Renal pelvis (tissue), 4 donors: ENCODE data around the gene AP5S1. TPM values are rescaled to one million over a fixed set of nuclear protein-coding genes. Genes with fewer than 3 reads are reported as not detected.
"Not testable (repeated sequence)": the region's sequence is repeated elsewhere in the genome, so short reads cannot be mapped to it uniquely, and the experiment has no call there.

Experiments used
- DNase-seq: peaks from one replicate; pipeline ENCODE4 v3.0.0-alpha.2; 2013
- polyA plus RNA-seq, 3 donors: library from polyadenylated mRNA; unstranded; fragments of 120-200 nt; gene quantifications; one replicate each; pipeline ENCODE4 v1.2.1, GENCODE V29; 2013; ENCODE audit not compliant: insufficient read length in 3 of 3

AP5S1 gene
- polyA plus RNA-seq, 3 donors: 9.8 to 12.5 (median 12.4) TPM

DNA sequence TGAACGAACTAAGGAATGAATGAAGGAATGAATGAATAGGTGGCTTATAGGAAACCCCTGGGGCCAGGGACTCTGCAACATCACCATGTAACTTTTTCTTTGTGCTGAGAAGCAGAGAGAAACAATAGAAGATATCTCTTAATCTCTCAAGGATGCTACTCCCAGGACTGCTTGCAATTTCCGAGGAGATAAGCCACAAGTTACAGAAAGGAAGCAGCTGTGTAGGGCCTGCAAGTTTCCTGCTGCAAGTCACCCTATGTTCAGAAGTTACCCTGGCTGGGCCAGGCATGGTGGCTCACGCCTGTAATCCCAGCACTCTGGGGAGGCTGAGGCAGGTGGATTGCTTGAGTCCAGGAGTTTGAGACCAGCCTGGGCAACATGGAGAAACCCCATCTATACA, 19.0 kb downstream of the AP5S1 start:
- no peak for DNase-seq

DNA sequence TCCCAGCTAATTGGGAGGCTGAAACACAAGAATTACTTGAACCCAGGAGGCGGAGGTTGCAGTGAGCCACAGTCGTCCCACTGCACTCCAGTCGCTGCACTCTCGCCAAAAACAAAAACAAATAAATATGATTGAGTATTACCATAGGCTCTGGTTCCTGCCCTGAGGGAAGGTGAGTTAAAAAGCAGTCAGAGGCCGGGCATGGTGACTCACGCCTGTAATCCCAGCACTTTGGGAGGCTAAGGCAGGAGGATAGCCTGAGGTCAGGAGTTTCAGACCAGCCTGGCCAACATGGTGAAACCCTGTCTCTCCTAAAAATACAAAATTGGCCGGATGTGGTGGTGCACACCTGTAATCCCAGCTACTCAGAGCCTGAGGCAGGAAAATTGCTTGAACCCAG, 19.9 kb downstream of the AP5S1 start:
- DNase-seq: not testable (repeated sequence)

DNA sequence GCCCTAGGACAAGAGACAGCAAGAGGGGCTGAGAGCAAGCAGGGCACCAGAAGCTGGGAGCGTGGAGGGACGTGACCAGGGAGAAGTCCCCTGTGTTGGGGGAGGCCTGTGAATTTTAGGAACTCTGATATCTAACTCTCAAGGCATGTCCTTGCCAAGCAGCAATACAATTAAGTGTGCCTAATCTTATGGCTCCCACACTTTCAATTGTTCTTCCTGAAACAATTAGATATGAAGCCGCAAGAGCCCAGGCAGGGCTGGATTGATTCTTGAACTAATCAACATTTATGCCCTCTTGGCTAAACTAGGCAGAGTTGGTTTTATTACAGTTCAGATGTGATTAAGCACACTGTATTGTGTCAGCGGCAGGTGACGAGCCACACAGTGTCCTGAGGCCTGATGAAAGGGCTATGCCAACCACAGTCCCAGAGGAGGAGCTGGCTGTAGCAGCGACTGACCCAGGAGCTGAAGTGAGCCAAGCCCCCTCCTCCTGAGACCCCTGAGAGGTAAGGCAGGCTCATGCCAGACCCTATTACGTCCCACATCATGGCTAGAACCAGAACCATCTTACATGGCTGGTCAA, 22.1 kb downstream of the AP5S1 start:
- DNase-seq: no peak

DNA sequence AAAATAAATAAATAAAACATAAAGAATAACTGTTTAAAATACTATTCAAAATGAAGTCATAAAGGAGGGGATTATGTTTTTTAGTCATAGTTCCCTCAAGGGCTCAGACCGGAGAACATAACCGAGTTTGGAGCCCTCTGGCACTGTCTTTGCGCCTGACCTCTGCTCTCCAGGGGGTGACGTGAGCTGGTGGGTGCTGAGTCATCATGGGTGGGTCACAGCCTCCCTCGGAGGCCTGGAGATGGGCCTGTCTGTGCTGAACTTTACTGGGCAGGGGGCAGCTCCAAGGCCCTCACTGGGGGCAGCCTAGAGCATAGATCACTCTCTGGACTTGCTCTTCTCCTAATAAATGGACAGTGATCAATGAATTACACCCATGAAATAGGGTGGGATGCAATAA, 23.1 kb downstream of the AP5S1 start:
- DNase-seq: no peak

DNA sequence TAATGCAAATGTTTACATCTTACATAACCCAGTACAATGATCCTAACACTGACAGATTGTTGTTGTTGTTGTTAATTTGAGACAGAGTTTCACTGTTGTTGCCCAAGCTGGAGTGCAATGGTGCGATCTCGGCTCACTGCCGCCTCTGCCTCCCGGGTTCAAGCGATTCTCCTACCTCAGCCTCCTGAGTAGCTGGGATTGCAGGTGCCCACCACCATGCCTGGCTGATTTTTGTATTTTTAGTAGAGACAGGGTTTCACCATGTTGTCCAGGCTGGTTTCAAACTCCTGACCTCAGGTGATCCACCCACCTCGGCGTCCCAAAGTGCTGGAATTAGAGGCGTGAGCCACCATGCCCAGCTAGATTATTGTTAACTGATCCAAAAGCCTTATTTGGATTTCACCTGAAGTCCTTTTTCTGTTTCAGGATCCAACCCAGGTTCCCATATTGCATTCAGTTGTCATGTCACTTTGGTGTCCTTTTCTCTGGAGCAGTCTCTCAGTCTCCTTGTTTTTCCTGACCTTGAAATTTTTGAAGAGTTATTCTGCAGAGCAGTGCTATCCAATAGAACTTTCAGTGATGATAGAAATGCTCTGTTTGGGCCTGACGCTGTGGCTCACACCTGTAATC, 23.8 kb downstream of the AP5S1 start:
- not testable (repeated sequence) for DNase-seq

DNA sequence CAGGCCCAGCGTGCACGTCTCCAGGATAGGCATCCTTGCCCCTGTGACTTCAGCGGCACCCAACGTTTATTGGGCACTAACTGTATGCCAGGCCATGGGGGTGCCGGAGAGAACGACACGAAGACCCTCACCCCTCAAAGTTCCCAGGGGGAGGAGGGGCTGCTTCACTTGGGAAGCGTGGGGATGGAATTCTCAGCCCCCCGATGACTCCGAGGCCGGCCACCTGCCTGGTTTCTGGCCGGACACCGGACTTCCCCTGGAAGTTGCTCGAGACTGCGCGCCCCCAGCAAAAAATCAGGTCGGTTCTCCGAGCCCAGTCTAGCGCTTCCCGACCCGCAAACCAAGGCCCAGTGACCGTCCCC, 26.0 kb downstream of the AP5S1 start:
- peak; percentile 29 for DNase-seq

DNA sequence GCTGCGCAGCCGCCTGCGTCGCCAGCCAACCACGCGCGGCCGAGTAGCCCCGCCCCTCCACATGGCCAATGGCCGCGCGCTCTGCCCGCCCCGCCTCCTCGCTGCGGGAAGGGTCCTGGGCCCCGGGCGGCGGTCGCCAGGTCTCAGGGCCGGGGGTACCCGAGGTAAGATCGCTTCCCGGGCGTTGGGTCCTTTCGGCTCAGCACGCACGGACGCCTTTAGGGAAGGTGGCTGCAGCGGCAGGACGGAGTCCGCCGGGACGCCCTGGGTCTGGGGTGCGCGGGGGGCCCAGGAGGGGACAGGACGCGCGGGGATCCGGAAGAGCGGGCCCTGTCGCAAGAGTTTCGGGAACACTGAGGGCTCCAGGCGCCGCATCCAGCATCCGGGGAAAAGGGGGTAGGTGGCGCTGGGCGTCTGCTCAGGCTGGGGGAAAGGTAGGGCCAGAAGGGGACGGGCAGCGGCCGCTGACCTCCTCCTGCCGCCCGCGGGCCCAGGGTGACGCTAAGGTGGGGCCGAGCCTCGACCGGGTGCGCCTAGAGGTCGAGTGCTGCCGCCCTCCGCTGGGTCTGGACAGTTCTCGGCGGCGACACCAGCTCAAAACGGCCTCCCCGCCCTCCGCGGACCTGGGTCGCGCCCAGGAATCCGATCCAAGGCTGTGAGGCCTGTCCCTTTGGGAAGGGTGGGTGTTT, 26.5 kb downstream of the AP5S1 start, which contains the start of gene MAVS:
MAVS (plus strand) TSS at position 95 of the 689 bp plus-strand sequence. CDS start 7,791 bp downstream, outside the sequence.
- peak; percentile 88 for DNase-seq

DNA sequence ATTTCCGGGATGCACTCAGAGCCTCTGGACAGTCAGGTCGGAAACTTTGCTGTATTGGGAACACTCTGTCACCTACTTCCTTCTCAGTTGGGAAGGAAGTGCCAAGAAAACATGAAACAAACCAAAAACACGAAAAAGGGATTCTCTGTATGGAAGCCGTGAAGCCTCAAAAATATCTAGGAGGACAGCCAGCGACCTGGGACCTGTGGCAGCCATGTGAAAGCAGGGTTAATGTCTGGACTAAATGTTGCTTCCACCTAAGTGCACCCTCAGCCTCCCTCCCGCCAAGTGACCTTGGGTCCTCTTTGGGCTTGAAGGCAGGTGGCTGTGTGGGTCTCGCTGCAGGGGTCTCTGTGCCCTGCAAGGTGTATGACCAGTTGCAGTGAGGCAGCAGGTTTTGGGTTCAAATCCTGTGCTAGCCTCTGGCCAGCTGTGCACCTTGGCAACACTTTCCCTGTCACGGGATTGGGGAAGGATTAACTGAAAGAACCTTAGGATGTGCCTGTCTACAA, 27.1 kb downstream of the AP5S1 start:
- no peak for DNase-seq

DNA sequence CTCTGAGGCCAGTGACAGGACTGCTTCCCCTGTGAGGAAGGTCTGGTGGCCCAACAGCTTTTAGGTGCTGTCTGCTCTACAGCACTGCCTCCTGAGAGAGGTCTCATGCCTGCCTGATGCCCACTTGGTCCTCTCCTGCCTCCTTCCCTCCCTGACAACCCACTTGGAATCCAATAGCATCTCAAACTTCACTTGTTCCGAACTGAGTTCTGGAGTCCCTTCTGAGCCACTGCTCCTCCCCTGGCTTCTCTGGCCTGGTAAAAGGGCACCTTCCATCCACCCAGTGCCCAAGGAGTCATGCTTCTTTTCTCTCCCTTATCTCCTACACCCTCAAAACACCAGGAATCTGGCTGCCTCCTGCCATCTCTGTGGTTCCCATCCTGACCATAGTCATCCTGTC, 28.2 kb downstream of the AP5S1 start:
- DNase-seq: no peak

DNA sequence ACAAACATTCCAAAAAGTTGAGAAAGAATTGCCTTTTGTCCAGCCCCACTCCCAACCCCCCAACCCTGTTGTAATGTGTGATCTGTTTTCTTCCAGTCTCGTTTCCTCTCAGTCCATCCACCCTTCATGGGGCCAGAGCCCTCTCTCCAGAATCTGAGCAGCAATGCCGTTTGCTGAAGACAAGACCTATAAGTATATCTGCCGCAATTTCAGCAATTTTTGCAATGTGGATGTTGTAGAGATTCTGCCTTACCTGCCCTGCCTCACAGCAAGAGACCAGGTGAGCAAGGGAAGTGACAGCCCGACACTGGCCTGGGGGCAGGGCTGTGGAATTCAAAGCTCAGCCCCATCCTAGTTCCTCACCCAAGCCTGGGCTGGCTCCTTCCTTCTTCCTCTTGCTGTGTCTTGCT, 34.1 kb downstream of the AP5S1 start:
- no peak for DNase-seq

DNA sequence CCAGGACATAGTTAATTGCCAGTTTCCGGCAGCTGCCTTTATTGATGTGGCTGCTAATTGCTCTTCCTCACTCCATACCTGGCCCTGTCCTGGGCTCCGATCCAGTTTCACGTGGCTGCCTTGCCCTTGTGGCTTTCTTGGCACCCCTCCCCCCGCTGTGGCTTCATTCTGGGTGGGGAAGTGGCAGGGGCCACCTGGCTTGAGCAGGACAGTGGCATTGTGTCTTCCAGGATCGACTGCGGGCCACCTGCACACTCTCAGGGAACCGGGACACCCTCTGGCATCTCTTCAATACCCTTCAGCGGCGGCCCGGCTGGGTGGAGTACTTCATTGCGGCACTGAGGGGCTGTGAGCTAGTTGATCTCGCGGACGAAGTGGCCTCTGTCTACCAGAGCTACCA, 37.1 kb downstream of the AP5S1 start:
- no peak for DNase-seq

DNA sequence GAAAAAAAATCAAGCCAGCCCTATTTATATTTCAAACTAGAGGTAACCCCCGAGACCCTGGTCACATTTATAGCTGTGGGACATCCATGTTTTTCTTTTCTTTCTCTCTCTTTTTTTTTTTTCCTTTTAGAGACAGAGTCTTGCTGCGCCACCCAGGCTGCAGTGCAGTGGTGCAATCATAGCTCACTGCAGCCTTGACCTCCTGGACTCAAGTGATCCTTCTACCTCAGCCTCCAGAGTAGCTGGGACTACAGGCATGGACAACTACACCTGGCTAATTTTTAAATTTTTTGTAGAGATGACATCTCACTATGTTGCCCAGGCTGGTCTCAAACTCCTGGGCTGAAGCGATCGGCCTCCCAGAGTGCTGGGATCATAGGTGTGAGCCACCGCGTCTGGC, 38.3 kb downstream of the AP5S1 start:
- DNase-seq: no peak

DNA sequence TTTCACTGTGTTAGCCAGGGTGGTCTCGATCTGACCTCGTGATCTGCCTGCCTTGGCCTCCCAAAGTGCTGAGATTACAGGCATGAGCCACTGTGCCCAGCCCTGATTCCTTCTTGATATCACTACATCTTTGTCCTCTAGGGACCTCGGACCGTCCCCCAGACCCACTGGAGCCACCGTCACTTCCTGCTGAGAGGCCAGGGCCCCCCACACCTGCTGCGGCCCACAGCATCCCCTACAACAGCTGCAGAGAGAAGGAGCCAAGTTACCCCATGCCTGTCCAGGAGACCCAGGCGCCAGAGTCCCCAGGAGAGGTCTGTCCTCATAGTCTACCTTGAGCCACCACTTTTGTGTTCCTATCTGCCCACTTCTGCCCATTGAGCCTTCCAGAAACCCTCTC, 40.8 kb downstream of the AP5S1 start:
- no peak for DNase-seq

DNA sequence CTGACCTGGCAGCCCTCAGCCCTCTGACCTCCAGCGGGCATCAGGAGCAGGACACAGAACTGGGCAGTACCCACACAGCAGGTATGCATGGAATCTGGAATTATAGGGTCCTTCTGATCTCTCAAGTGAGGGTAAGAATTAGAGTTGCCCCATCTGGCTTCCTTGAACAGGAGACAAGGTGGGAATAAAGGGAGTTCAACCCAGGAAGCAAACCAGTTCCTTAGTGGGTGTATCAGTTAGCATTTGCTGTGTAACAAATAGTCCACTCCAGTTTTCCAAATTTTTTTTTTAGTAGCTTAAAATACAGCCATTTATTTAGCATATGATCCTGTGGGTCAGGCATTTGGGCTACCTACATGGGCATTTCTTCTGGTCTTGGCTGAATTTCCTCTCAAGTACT, 42.0 kb downstream of the AP5S1 start:
- no peak for DNase-seq

DNA sequence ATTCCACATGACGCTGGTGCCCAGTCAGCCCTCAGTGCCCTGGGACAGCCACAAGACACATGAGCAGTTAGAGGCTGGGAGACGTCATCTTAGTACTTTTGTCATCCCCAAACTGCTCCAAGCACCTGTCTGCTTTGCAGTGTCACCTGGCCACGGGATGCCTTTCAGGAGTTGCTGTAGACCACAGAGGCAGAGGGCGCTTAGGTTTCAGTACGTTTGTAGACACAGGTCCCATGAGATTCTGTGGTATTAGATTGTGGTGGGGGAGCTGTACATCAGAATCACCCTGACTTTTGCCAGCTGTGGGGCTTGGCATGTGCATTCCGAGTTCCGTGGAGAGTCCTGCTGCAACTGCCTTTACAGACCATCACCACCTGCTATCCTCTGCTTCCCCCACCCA, 43.0 kb downstream of the AP5S1 start:
- DNase-seq: no peak

DNA sequence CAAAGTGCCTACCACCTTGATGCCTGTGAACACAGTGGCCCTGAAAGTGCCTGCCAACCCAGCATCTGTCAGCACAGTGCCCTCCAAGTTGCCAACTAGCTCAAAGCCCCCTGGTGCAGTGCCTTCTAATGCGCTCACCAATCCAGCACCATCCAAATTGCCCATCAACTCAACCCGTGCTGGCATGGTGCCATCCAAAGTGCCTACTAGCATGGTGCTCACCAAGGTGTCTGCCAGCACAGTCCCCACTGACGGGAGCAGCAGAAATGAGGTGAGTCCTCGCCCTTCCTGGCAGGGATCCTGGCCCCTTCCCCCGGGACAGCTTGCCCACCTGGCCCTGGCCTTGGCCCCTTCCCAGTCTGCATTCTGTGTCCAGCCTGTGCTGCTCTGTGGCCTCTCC, 44.2 kb downstream of the AP5S1 start:
- no peak for DNase-seq

DNA sequence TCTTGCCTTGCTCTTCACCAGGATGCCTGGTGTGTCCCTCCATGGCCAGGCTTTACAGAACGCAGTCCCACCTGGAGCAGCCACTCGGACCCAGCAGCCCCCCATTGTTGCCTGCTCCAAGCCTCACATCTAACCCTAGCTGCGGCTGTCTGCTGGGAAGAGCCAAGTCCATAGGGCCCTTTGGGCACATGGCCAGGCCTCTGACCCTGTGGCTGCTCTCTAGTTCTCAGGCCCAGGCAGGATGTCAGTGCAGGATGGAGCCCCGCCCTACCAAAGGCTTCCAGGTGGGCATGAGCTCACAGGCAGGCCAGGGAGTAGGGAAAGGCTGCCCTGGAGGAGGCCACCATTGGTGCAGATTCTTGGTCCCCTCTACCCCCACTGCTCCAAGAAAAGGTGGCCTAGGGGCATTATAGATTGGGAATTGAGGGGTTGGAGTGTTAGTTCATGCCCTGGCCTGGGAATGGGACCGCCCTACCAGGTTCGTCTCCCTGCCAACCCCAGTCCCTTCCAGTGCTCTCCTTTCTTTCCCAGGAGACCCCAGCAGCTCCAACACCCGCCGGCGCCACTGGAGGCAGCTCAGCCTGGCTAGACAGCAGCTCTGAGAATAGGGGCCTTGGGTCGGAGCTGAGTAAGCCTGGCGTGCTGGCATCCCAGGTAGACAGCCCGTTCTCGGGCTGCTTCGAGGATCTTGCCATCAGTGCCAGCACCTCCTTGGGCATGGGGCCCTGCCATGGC, 45.0 kb downstream of the AP5S1 start:
- no peak for DNase-seq

DNA sequence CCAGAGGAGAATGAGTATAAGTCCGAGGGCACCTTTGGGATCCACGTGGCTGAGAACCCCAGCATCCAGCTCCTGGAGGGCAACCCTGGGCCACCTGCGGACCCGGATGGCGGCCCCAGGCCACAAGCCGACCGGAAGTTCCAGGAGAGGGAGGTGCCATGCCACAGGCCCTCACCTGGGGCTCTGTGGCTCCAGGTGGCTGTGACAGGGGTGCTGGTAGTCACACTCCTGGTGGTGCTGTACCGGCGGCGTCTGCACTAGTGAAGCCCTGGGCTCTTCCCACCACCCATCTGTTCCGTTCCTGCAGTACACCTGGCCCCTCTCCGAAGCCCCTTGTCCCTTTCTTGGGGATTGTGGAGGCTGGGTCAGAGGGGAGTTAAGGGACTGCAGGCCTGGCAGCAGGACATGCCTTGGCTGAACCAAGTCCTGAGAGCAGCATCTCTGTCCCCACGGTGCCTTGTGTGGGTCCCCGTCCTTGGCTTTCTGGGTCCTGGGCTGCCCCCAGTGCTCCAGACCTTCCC, 45.6 kb downstream of the AP5S1 start:
- DNase-seq: no peak

DNA sequence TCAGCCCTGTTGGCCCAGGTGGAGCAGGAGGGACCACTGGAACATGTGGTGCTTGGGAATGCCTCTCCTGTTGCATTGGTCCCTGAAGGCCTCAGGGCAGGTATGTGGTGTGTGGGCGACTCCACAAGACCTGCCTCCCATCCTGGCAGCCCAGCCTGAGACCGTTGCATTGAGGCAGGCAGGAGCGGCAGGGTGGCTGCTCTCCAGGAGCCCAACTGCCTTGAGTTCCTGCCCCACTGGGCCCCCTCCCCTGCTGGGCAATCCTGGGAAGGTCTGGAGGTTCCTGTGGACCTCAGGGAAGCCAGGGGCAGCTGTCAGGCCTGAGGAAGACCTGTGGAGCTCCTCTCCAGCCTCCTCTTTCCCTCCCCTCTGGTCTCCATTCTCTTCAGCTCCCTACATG, 46.1 kb downstream of the AP5S1 start:
- no peak for DNase-seq

DNA sequence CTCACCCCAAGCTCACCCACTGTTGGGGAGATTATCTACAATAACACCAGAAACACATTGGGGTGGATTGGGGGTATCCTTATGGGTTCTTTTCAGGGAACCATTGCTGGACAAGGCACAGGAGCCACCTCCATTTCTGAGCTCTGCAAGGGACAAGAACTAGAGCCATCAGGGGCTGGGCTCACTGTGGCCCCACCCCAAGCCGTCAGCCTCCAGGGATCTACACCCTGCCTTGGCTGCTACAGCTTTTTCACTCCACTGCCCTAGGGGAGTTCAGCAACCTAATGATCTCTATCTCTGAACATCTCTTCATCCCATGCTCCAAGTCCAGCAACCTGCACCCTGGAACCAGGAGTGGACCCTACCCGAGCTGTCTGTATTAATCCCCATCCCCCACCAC, 47.5 kb downstream of the AP5S1 start:
- no peak for DNase-seq

DNA sequence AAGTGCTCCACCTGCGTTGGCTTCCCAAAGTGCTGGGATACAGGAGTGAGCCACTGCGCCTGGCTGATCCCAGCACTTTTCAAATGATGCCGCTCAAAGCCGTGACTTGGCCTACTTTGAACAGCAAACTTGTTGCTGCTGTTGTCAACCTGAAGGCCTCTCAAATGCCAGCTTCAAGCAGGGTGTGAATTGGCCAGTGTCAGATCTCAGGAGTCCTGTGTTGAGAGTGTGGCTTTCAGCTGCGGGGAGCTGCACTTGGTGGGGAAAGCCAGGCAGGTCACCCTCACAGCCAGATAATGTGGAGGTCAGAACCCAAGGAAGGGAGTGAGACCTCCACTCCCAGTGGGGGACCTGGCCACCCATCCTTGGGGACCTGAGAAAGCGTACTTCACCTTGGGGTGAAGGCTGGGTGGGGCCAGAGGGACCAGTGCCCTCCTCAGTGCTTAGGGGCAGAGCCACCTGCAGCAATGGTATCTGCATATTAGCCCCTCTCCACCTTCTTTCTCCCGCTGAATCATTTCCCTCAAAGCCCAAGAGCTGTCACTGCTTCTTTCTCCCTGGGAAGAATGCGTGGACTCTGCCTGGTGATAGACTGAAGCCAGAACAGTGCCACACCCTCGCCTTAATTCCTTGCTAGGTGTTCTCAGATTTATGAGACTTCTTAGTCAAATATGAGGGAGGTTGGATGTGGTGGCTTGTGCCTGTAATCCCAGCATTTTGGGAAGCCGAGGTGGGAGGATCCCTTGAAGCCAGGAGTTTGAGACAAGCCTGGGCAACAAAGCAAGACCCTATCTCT, 49.7 kb downstream of the AP5S1 start:
- DNase-seq: no peak
